Nephron progenitor cell (in vitro differentiated cells): Measurements from ENCODE around the gene GANC.

Experiments
- DNase-seq: peaks from one replicate; pipeline ENCODE4 v3.0.0; 2021
- H3K27ac Mint-ChIP-seq: 2 replicates; pipeline ENCODE4 v1.8.0; 2021; ENCODE audit warnings: mild to moderate bottlenecking, moderate library complexity, mixed read lengths
- H3K27me3 Mint-ChIP-seq: 2 replicates; pipeline ENCODE4 v1.8.0; 2021; ENCODE audit warnings: mild to moderate bottlenecking, low read depth, mixed read lengths; ENCODE audit not compliant: poor library complexity
- H3K36me3 Mint-ChIP-seq: 2 replicates; pipeline ENCODE4 v1.8.0; 2021; ENCODE audit warnings: low read depth, mixed read lengths
- H3K4me1 Mint-ChIP-seq: 2 replicates; pipeline ENCODE4 v1.8.0; 2021; ENCODE audit warnings: mixed read lengths
- H3K4me3 Mint-ChIP-seq: 2 replicates; pipeline ENCODE4 v1.8.0; 2021; ENCODE audit warnings: mild to moderate bottlenecking, moderate library complexity, mixed read lengths
- H3K9me3 Mint-ChIP-seq: 2 replicates; pipeline ENCODE4 v1.8.0; 2021; ENCODE audit warnings: mild to moderate bottlenecking, moderate library complexity, mixed read lengths
- CTCF ChIP-seq: fragments of 200-600 bp; sonication (generic); IDR thresholded peaks from 2 replicates; pipeline ENCODE4 v1.5.0; 2021; ENCODE audit warnings: antibody characterized with exemption

Gene GANC

GRCh38 chr15:42365921-42366550 is 93.0 kb downstream of the GANC start:
- TF ChIP-seq CTCF = no peak
- no peak overlapping the region for H3K27ac Mint-ChIP-seq
- H3K9me3 Mint-ChIP-seq = peaks cover 24% of the 10 kb centered on the region
- DNase-seq = no peak
- peaks cover 7% of the 10 kb centered on the region for H3K36me3 Mint-ChIP-seq
- H3K4me3 Mint-ChIP-seq = no peak overlapping the region
- H3K4me1 Mint-ChIP-seq = no peaks in the 10 kb centered on the region
- peaks cover 51% of the 10 kb centered on the region for H3K27me3 Mint-ChIP-seq

GRCh38 chr15:42367041-42367440 is 94.0 kb downstream of the GANC start:
- Mint-ChIP-seq H3K36me3 (peaks cover 7% of the 10 kb centered on the region), H3K9me3 (peaks cover 30% of the 10 kb centered on the region), H3K4me1 (no peaks in the 10 kb centered on the region), H3K27me3 (peaks cover 56% of the 10 kb centered on the region), H3K4me3 (no peak overlapping the region), H3K27ac (no peak overlapping the region)
- TF ChIP-seq CTCF = no peak
- no peak for DNase-seq

GRCh38 chr15:42368096-42368495 is 95.1 kb downstream of the GANC start:
- H3K27me3 Mint-ChIP-seq = peaks cover 62% of the 10 kb centered on the region

GRCh38 chr15:42371096-42371495 is 98.1 kb downstream of the GANC start:
- H3K9me3 Mint-ChIP-seq = peaks cover 30% of the 10 kb centered on the region
- peaks cover 60% of the 10 kb centered on the region for H3K27me3 Mint-ChIP-seq
- peaks cover 5% of the 10 kb centered on the region for H3K4me1 Mint-ChIP-seq
- no peak for DNase-seq
- H3K27ac Mint-ChIP-seq = no peak overlapping the region
- no peak overlapping the region for H3K4me3 Mint-ChIP-seq
- H3K36me3 Mint-ChIP-seq = peaks cover 7% of the 10 kb centered on the region
- TF ChIP-seq CTCF = no peak

More at GRCh38 chr15:42368096-42368495, 95.1 kb downstream of the GANC start:
- H3K4me1 Mint-ChIP-seq = no peaks in the 10 kb centered on the region
- no peak overlapping the region for H3K4me3 Mint-ChIP-seq
- H3K36me3 Mint-ChIP-seq = peaks cover 7% of the 10 kb centered on the region
- H3K27ac Mint-ChIP-seq = no peak overlapping the region
- H3K9me3 Mint-ChIP-seq = peaks cover 30% of the 10 kb centered on the region
- no peak for DNase-seq
- no peak for TF ChIP-seq CTCF

GRCh38 chr15:42373274-42373673 is 100.3 kb downstream of the GANC start:
- no peak overlapping the region for H3K4me3 Mint-ChIP-seq
- no peak overlapping the region for H3K27ac Mint-ChIP-seq
- peaks cover 52% of the 10 kb centered on the region for H3K27me3 Mint-ChIP-seq
- H3K4me1 Mint-ChIP-seq = peaks cover 11% of the 10 kb centered on the region
- peaks cover 44% of the 10 kb centered on the region for H3K9me3 Mint-ChIP-seq
- TF ChIP-seq CTCF = no peak
- H3K36me3 Mint-ChIP-seq = peaks cover 7% of the 10 kb centered on the region
- no peak for DNase-seq

- Mint-ChIP-seq H3K27ac (no peak overlapping the region), H3K4me3 (no peak overlapping the region), H3K9me3 (peaks cover 46% of the 10 kb centered on the region), H3K36me3 (peaks cover 7% of the 10 kb centered on the region), H3K4me1 (peaks cover 11% of the 10 kb centered on the region), H3K27me3 (peaks cover 53% of the 10 kb centered on the region)
- TF ChIP-seq CTCF = no peak
- no peak for DNase-seq
Measured at GRCh38 chr15:42373936-42374335, 100.9 kb downstream of the GANC start.
